Psoas muscle (tissue), 8 donors: ENCODE measurements around the gene LILRA2. TPM values are rescaled to one million over a fixed set of nuclear protein-coding genes. Genes with fewer than 3 reads are reported as not detected.
"Not testable (repeated sequence)": the region's sequence is repeated elsewhere in the genome, so short reads cannot be mapped to it uniquely, and the experiment has no call there.

Experiments used
- ATAC-seq, 4 donors: fragments of 200-7000 bp; cut with Tn5 transposase; one replicate each; pipeline ENCODE4 v1.9.1; 2020; ENCODE audit warnings: moderate library complexity in 3 of 4, mild to moderate bottlenecking in 2 of 4
- DNase-seq, 2 donors: peaks; one replicate each; pipeline ENCODE4 v3.0.0-alpha.2; 2020
- H3K27ac ChIP-seq: fragments of 200-600 bp; one replicate; pipeline ENCODE4 v1.8.0; 2022
- H3K27me3 ChIP-seq, 3 donors: fragments of 200-600 bp in 1 of 3; one replicate each; pipeline versions ENCODE4 v1.6.1 to v1.8.0; 2013 to 2022; ENCODE audit warnings: low read length in 2 of 3, mild to moderate bottlenecking in 2 of 3, moderate library complexity in 1 of 3; ENCODE audit not compliant: insufficient read depth in 3 of 3
- H3K36me3 ChIP-seq, 2 donors: fragments of 200-600 bp in 1 of 2; one replicate each; pipeline versions ENCODE4 v1.6.1 to v1.8.0; 2013 to 2022; ENCODE audit warnings: low read depth in 1 of 2, mild to moderate bottlenecking in 1 of 2, moderate library complexity in 1 of 2; ENCODE audit not compliant: insufficient read depth in 1 of 2
- H3K4me1 ChIP-seq: fragments of 200-600 bp; one replicate; pipeline ENCODE4 v1.8.0; 2022
- H3K4me3 ChIP-seq: fragments of 200-600 bp; one replicate; pipeline ENCODE4 v1.8.0; 2022; ENCODE audit warnings: mild to moderate bottlenecking
- H3K9me3 ChIP-seq: fragments of 200-600 bp; one replicate; pipeline ENCODE4 v1.8.0; 2022
- WGBS, 3 donors: extraction: QIAGEN DNeasy Blood & Tissue Kit; methylation state at CpG; one replicate each; pipeline versions ENCODE4 v1.1.6 to v1.1.7; 2013; 5-methylcytosine and 5-hydroxymethylcytosine counted together
- intact Hi-C, 2 donors: fragments of 100-400 bp; cut with DNase I; formaldehyde crosslinking; loops; one replicate each; pipeline versions ENCODE4 v1.11.0 to v1.14.2; 2022
- polyA plus RNA-seq, 3 donors: library from polyadenylated mRNA; stranded (reverse); fragments of 200-250 nt; gene quantifications; one replicate each; pipeline ENCODE4 v1.2.3, GENCODE V29; 2013
- total RNA-seq, 4 donors: library from RNA; stranded (reverse); fragmentation: NEBNext Ultra II Directional in 2 of 4; extraction: Animal tissue kit (Norgen Biotek cat#: 25700) in 2 of 4; gene quantifications; one replicate each; pipeline versions ENCODE4 v1.2.1 to v1.2.4, GENCODE V29; 2021 to 2023
- TF ChIP-seq, protein P1 (sequence below): fragments of 200-600 bp; IDR thresholded peaks from one replicate; pipeline ENCODE4 v1.8.0; 2022; ENCODE audit warnings: antibody characterized with exemption
- donor health status: healthy with polysubstance abuse.
- donor health status: DM: no; HTN: no; CAD: no; lungs with moderate emphysema.
- donor health status: Bipolar disorder and iron deficiency.
- donor health status: healthy.
- donor health status: DM: yes; HTN: yes; CAD: no.
- donor health status: DM: no; HTN: no; CAD: no.
- donor health status: DM: no; HTN: no; CAD: no.
- donor health status: DM: yes; HTN: yes; CAD: no.

The LILRA2 gene
- total and polyA plus RNA-seq, 7 donors, result 0.25 to 1.8 (median 0.68) TPM

DNA sequence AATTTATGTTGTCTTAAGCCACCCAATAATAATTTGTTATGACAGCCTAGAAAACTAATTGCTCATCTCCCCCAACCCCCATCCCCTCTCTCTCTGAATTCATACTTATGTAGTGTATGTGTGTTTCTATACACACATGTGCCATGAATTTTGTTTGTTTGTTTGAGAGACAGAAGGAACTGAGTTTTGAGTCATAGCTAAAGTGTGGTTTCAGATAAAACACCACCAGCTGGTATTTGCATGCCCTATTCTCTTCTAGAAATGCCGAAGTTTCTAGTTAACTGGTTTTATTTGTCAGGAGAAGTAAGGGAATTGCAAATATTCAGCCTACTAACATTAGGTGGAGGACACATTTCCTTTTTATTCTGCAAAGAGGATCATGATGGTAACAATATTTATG, 17.4 kb upstream of the LILRA2 start:
- Histone ChIP-seq H3K9me3 (peaks cover 5% of the 10 kb centered on the region), H3K36me3 (no peaks in the 10 kb centered on the region), H3K27me3 (peaks cover 0 to 3% (median 0%) of the 10 kb centered on the region in 3 donors), H3K27ac (no peak overlapping the region), H3K4me1 (no peaks in the 10 kb centered on the region), H3K4me3 (no peak overlapping the region)
- 83 to 85% (median 84%) methylated on average over 1 of the region's 1 CpG for WGBS, 3 donors
- ATAC-seq (no peak), DNase-seq (no peak)
- TF ChIP-seq, protein P1, sequence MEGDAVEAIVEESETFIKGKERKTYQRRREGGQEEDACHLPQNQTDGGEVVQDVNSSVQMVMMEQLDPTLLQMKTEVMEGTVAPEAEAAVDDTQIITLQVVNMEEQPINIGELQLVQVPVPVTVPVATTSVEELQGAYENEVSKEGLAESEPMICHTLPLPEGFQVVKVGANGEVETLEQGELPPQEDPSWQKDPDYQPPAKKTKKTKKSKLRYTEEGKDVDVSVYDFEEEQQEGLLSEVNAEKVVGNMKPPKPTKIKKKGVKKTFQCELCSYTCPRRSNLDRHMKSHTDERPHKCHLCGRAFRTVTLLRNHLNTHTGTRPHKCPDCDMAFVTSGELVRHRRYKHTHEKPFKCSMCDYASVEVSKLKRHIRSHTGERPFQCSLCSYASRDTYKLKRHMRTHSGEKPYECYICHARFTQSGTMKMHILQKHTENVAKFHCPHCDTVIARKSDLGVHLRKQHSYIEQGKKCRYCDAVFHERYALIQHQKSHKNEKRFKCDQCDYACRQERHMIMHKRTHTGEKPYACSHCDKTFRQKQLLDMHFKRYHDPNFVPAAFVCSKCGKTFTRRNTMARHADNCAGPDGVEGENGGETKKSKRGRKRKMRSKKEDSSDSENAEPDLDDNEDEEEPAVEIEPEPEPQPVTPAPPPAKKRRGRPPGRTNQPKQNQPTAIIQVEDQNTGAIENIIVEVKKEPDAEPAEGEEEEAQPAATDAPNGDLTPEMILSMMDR, result no peak
- intact Hi-C loops, result no loop called here

DNA sequence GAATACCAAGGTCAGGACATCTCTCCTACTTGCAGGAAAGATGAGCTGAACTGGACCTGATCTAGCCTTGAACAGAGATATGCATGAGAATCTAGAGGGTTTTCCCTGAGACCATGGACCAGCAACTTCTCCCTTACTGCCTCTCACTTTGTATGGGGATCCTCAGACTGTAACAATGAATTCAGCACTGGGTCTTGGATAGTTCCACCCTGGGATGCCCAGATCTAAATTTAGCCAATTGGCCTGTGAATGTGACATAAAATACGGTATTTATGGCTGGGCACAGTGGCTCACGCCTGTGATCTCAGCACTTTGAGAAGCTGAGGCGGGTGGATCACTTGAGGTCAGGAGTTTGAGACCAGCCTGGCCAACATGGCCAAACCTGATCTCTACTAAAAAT, 15.3 kb upstream of the LILRA2 start:
- DNase-seq, result no peak
- no peaks in the 10 kb centered on the region for H3K36me3 ChIP-seq
- intact Hi-C loops, result no loop called here
- H3K9me3 ChIP-seq, result peaks cover 5% of the 10 kb centered on the region
- no peak overlapping the region for H3K27ac ChIP-seq
- no peaks in the 10 kb centered on the region for H3K4me1 ChIP-seq
- TF ChIP-seq, protein P1, result no peak
- no peak for ATAC-seq
- H3K4me3 ChIP-seq, result no peak overlapping the region
- WGBS, 3 donors, result 31 to 54% (median 41%) methylated on average over 3 of the region's 3 CpGs
- no peaks in the 10 kb centered on the region for H3K27me3 ChIP-seq

DNA sequence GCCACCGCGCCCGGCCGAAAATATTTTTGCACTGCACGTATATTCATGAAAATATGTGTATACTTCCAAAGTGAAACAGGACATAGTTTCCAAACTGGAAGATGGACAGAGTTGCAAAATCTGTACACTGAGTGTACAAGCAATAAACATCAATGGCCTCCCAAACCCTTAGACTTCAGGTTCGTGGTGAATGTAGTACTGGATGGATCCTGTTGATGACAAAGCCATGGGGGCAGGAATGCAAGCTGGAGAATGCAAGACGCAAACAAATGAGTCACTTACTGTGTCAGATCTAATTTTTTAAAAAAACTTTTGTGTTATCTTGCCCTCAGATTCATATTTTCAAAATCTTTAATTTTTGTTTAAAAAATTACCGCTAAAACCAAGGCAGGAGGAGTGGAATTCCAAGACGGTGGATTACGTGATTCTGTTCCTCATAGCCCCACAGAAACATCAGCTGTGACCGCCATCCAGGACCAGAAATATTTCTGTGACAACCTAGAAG, 12.7 kb upstream of the LILRA2 start:
- H3K9me3 ChIP-seq, result peaks cover 5% of the 10 kb centered on the region
- WGBS, 3 donors, result 85 to 90% (median 88%) methylated on average over 11 of the region's 11 CpGs
- intact Hi-C loops, result no loop called here
- H3K27me3 ChIP-seq, result no peaks in the 10 kb centered on the region
- no peaks in the 10 kb centered on the region for H3K4me1 ChIP-seq
- no peaks in the 10 kb centered on the region for H3K36me3 ChIP-seq
- no peak for ATAC-seq
- no peak overlapping the region for H3K4me3 ChIP-seq
- TF ChIP-seq, protein P1, result no peak
- no peak for DNase-seq
- no peak overlapping the region for H3K27ac ChIP-seq

DNA sequence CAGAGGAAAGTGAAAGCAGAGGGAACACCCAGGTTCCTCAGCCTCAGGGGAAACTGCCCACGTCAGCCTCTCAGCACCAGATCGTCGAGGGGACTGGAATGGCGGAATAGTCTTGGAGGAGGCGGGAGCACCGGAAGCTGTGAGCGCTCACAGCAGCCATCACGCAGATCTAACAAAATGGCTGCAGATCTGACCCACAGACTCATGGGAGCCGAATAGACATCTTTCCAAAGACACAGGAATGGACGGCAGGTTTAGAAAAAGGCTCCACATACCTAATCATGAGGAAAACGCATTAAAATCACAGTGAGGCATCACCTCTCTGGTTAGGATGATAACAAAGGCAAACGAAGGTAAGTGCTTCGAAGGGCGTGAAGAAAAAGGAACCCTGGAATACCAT, 11.8 kb upstream of the LILRA2 start:
- Histone ChIP-seq H3K27me3 (no peaks in the 10 kb centered on the region), H3K9me3 (peaks cover 5% of the 10 kb centered on the region), H3K36me3 (no peaks in the 10 kb centered on the region), H3K4me1 (no peaks in the 10 kb centered on the region), H3K4me3 (no peak overlapping the region), H3K27ac (no peak overlapping the region)
- intact Hi-C loops, result no loop called here
- DNase-seq, result no peak
- TF ChIP-seq, protein P1, result no peak
- 82 to 85% (median 83%) methylated on average over 14 of the region's 14 CpGs for WGBS, 3 donors
- no peak for ATAC-seq

DNA sequence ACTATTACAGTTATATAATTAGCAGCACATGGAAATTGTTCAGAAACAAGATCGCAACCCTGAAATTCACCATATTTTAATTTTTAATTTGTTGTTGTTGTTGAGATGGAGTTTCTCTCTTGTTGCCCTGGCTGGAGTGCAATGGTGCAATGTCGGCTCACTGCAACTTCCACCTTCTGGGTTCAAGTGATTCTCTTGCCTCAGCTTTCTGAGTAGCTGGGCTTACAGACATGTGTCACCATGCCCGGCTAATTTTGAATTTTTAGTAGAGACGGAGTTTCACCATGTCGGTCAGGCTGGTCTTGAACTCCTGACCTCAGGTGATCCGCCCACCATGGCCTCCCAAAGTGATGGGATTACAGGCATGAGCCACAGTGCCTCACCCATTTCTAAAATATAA, 10.4 kb upstream of the LILRA2 start:
- ATAC-seq, intact Hi-C loops, H3K27me3 ChIP-seq, H3K4me1 ChIP-seq, H3K9me3 ChIP-seq, H3K27ac ChIP-seq, DNase-seq, H3K36me3 ChIP-seq, H3K4me3 ChIP-seq: not testable (repeated sequence)
- whole genome bisulfite sequencing, 3 donors, result 84 to 88% (median 87%) methylated on average over 6 of the region's 6 CpGs
